Prostate gland (tissue), 2 donors: ENCODE measurements around the gene COG5.

ENCODE experiments used
- CTCF ChIP-seq, 4 experiments: fragments of 200-600 bp in 2 of 4; fragments of 450-650 bp in 2 of 4; sonication (generic) in 2 of 4; IDR thresholded peaks; 1 replicate in 3 of 4; 2 replicates in 1 of 4; pipeline ENCODE4 v1.5.1; 2016 to 2019; ENCODE audit warnings: antibody characterized with exemption in 4 of 4, mild to moderate bottlenecking in 2 of 4, moderate library complexity in 2 of 4
- POLR2AphosphoS5 ChIP-seq: sonication (generic); formaldehyde crosslinking; IDR thresholded peaks from one replicate; pipeline ENCODE4 v1.6.1; 2017; ENCODE audit warnings: antibody characterized with exemption

DNA sequence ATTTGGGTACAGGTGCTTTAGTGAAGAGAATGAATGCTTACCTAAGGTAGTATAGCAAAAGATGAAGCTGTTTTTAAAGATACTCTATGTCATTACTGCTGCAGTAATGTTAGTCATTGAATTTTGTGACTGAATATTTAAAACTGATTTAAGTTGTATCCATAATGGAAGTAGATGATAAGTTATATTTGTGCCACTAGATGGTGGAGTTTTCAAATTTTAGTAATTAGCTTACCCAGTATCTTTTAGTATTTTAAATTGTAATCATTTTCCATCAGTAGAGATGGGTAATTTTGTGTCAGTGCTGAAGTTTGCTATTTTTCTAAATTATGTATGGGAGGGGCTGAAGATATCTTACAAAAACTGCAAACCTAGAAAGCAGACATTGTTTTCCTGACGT, 369.7 kb downstream of the COG5 start:
- peak in 1 of 4 experiments; percentile 12 for TF ChIP-seq CTCF (IDR thresholded peaks at IDR 0.05)
- TF ChIP-seq POLR2AphosphoS5 = no peak
